Measurements from ENCODE around the gene CNEP1R1. TPM values are rescaled to one million over a fixed set of nuclear protein-coding genes. Genes with fewer than 3 reads are reported as not detected.

Gene CNEP1R1
- total RNA-seq, 1 experiment from 2014 or later: 18.5 TPM

- H2AFZ ChIP-seq (ENCODE audit: low read length): no peak overlapping the region
- peaks cover 5 to 12% of the 10 kb centered on the region in 2 experiments; a peak in 4 of 5 replicates for H3K9me3 Mint-ChIP-seq
- H3K9ac ChIP-seq (ENCODE audit: extremely low read depth, insufficient read length, low read length): no peak overlapping the region
- no peak for DNase-seq
- no peak overlapping the region for H2BK5ac ChIP-seq (ENCODE audit: insufficient read length, low read length)
- H3K27me3 Mint-ChIP-seq (ENCODE audit: low read depth): peaks cover 6% of the 10 kb centered on the region
- no peak overlapping the region for H3K27ac ChIP-seq (ENCODE audit: insufficient read length, low read depth, low read length)
- no peaks in the 10 kb centered on the region for H4K20me1 ChIP-seq (ENCODE audit: control insufficient read depth, insufficient read depth, insufficient read length)
- H4K8ac ChIP-seq (replicated peaks; ENCODE audit: insufficient read length, low read depth, low read length): no peak overlapping the region
- H3K4me2 ChIP-seq (ENCODE audit: insufficient read depth, insufficient read length, low read length): no peak overlapping the region
- no peak overlapping the region; the same call in 1 of the 2 replicates for H3K14ac ChIP-seq (ENCODE audit: insufficient read depth, low read length)
- H3K4me3 Mint-ChIP-seq: no peak overlapping the region
- no peaks in the 10 kb centered on the region for H3K4me1 ChIP-seq (ENCODE audit: insufficient read depth, low read length)
- H2BK12ac ChIP-seq (ENCODE audit: insufficient read length, low read depth, low read length): no peak overlapping the region
- H4K91ac ChIP-seq (ENCODE audit: insufficient read length, low read depth, low read length): no peak overlapping the region
- H3K79me2 ChIP-seq (ENCODE audit: insufficient read depth, low read length): no peaks in the 10 kb centered on the region
- no peak overlapping the region for H4K5ac ChIP-seq (ENCODE audit: insufficient read length, low read depth, low read length)
- H2BK15ac ChIP-seq (ENCODE audit: low read depth, low read length): no peak overlapping the region
- no peak overlapping the region for H2AK5ac ChIP-seq (ENCODE audit: insufficient read length, low read length)
- no peak overlapping the region for H3K4ac ChIP-seq (ENCODE audit: low read depth, low read length)
- no peaks in the 10 kb centered on the region for H3K79me1 ChIP-seq (ENCODE audit: insufficient read depth, low read depth, low read length, poor library complexity, severe bottlenecking)
- H2BK20ac ChIP-seq (ENCODE audit: low read depth, low read length, poor library complexity, severe bottlenecking): no peak overlapping the region
- no peak overlapping the region for H3K18ac ChIP-seq (ENCODE audit: insufficient read length, low read depth, low read length)
- H3K27ac Mint-ChIP-seq: no peak overlapping the region
- no peak overlapping the region for H3T11ph ChIP-seq (ENCODE audit: low read length)
- H3K27me3 ChIP-seq (ENCODE audit: insufficient read depth, low read length): no peaks in the 10 kb centered on the region
- H3K4me1 Mint-ChIP-seq: no peaks in the 10 kb centered on the region
- H3K9me3 ChIP-seq (ENCODE audit: control insufficient read depth, low read depth, low read length): no peaks in the 10 kb centered on the region
- H3K23ac ChIP-seq (ENCODE audit: insufficient read length, low read depth, low read length): no peak overlapping the region
- H3K23me2 ChIP-seq (ENCODE audit: insufficient read length, low read depth, low read length, poor library complexity, severe bottlenecking): no peaks in the 10 kb centered on the region
- no CpG with 5 or more reads among the region's 10 CpGs for WGBS (ENCODE audit: extremely low coverage, insufficient read length, low lambda C conversion rate)
- H2BK120ac ChIP-seq (ENCODE audit: low read depth, low read length, poor library complexity, severe bottlenecking): no peak overlapping the region
- H3K36me3 Mint-ChIP-seq (ENCODE audit: insufficient read depth in 1 of 3, low read depth in 3 of 3): peaks cover 0 to 4% (median 0%) of the 10 kb centered on the region in 3 experiments; a peak in 1 of 7 replicates
- TF ChIP-seq CTCF (conservative IDR thresholded peaks at IDR 0.05): no peak
- H3K56ac ChIP-seq (ENCODE audit: insufficient read length, low read depth, low read length): no peak overlapping the region
These were observed 34.1 kb downstream of the CNEP1R1 start for GRCh38 chr16:50059111-50059510.

Measured in H9 (cell line).